ENCODE data around the gene FERMT2.

Gene FERMT2

GRCh38 chr14:52914295-52914694, 36.6 kb downstream of the FERMT2 start:
- TF ChIP-seq Cebpa-rat (IDR thresholded peaks at IDR 0.05), result no peak
- Histone ChIP-seq H3K9ac (no peak overlapping the region), H3K36me3 (no peaks in the 10 kb centered on the region)

GRCh38 chr14:52913271-52913670, 37.6 kb downstream of the FERMT2 start:
- Histone ChIP-seq H3K4me2 (peak overlapping the region in 5 of 11 experiments; percentile 2 to 32 (median 26); a peak in 4 of 22 replicates), H3K4me3 (no peak overlapping the region), H3K36me3 (no peaks in the 10 kb centered on the region), H3K27me3 (no peaks in the 10 kb centered on the region), H3K9ac (no peak overlapping the region), H4K20me1 (no peaks in the 10 kb centered on the region), H3K4me1 (peaks cover 17 to 49% (median 29%) of the 10 kb centered on the region in 10 experiments), H3K9me3 (replicated peaks in 1 of 11) (peaks cover 0 to 8% (median 4%) of the 10 kb centered on the region in 11 experiments; a peak in 6 of 22 replicates), H3K27ac (peak overlapping the region in 2 of 11 experiments; percentile 38 to 60; a peak in 3 of 22 replicates)
- TF ChIP-seq Cebpa-rat (IDR thresholded peaks at IDR 0.05), result no peak

More at GRCh38 chr14:52914295-52914694, 36.6 kb downstream of the FERMT2 start:
- Histone ChIP-seq H3K27ac (no peak overlapping the region), H3K27me3 (no peaks in the 10 kb centered on the region), H3K4me2 (no peak overlapping the region), H4K20me1 (no peaks in the 10 kb centered on the region), H3K4me1 (peaks cover 23 to 59% (median 37%) of the 10 kb centered on the region in 10 experiments), H3K9me3 (replicated peaks in 1 of 11) (peaks cover 0 to 5% (median 0%) of the 10 kb centered on the region in 11 experiments; a peak in 5 of 22 replicates), H3K4me3 (no peak overlapping the region)

- Histone ChIP-seq H4K20me1 (no peaks in the 10 kb centered on the region), H3K27me3 (no peaks in the 10 kb centered on the region), H3K9me3 (replicated peaks in 1 of 11) (peaks cover 0 to 8% (median 4%) of the 10 kb centered on the region in 11 experiments; a peak in 6 of 22 replicates), H3K4me3 (no peak overlapping the region), H3K9ac (peak overlapping the region in 2 of 11 experiments; percentile 20 to 52; a peak in 2 of 22 replicates), H3K4me1 (peaks cover 6 to 35% (median 17%) of the 10 kb centered on the region in 10 experiments), H3K36me3 (no peaks in the 10 kb centered on the region), H3K4me2 (peak overlapping the region in 8 of 11 experiments; percentile 24 to 60 (median 47); a peak in 16 of 22 replicates), H3K27ac (peak overlapping the region in 7 of 11 experiments; percentile 31 to 69 (median 49); a peak in 14 of 22 replicates)
- TF ChIP-seq Cebpa-rat (IDR thresholded peaks at IDR 0.05), result no peak
These were observed 38.9 kb downstream of the FERMT2 start for GRCh38 chr14:52911904-52912303.

GRCh38 chr14:52910572-52910971, 40.3 kb downstream of the FERMT2 start:
- H3K36me3 ChIP-seq, result no peaks in the 10 kb centered on the region
- peak overlapping the region in 1 of 11 experiments; percentile 27; a peak in 1 of 22 replicates for H3K27ac ChIP-seq
- H3K9ac ChIP-seq, result no peak overlapping the region
- H4K20me1 ChIP-seq, result no peaks in the 10 kb centered on the region
- H3K9me3 ChIP-seq (replicated peaks in 1 of 11), result peaks cover 0 to 8% (median 4%) of the 10 kb centered on the region in 11 experiments; a peak in 6 of 22 replicates
- peaks cover 0 to 36% (median 20%) of the 10 kb centered on the region in 10 experiments; a peak in 16 of 20 replicates for H3K4me1 ChIP-seq
- H3K27me3 ChIP-seq, result no peaks in the 10 kb centered on the region
- no peak for TF ChIP-seq Cebpa-rat (IDR thresholded peaks at IDR 0.05)
- no peak overlapping the region for H3K4me3 ChIP-seq
- H3K4me2 ChIP-seq, result no peak overlapping the region

- Histone ChIP-seq H3K27ac (no peak overlapping the region), H4K20me1 (no peaks in the 10 kb centered on the region), H3K9ac (no peak overlapping the region), H3K9me3 (replicated peaks in 1 of 11) (peaks cover 0 to 8% (median 0%) of the 10 kb centered on the region in 11 experiments; a peak in 4 of 22 replicates), H3K4me1 (peaks cover 0 to 42% (median 19%) of the 10 kb centered on the region in 10 experiments; a peak in 16 of 20 replicates), H3K4me3 (no peak overlapping the region), H3K36me3 (no peaks in the 10 kb centered on the region), H3K27me3 (no peaks in the 10 kb centered on the region), H3K4me2 (no peak overlapping the region)
- TF ChIP-seq Cebpa-rat (IDR thresholded peaks at IDR 0.05), result no peak
These were observed 42.9 kb downstream of the FERMT2 start for GRCh38 chr14:52907949-52908348.

- Histone ChIP-seq H3K4me2 (peak overlapping the region in 6 of 11 experiments; percentile 15 to 46 (median 27); a peak in 8 of 22 replicates), H4K20me1 (no peaks in the 10 kb centered on the region), H3K9ac (no peak overlapping the region), H3K27ac (no peak overlapping the region), H3K36me3 (no peaks in the 10 kb centered on the region), H3K4me1 (peaks cover 0 to 24% (median 9%) of the 10 kb centered on the region in 10 experiments; a peak in 8 of 20 replicates), H3K9me3 (replicated peaks in 1 of 11) (peaks cover 0 to 8% (median 0%) of the 10 kb centered on the region in 11 experiments; a peak in 3 of 22 replicates), H3K27me3 (no peaks in the 10 kb centered on the region), H3K4me3 (no peak overlapping the region)
- no peak for TF ChIP-seq Cebpa-rat (IDR thresholded peaks at IDR 0.05)
These were observed 44.7 kb downstream of the FERMT2 start for GRCh38 chr14:52906141-52906601.

GRCh38 chr14:52902971-52903619, 47.8 kb downstream of the FERMT2 start:
- Histone ChIP-seq H3K27ac (no peak overlapping the region), H3K4me2 (peak overlapping the region in 2 of 11 experiments; percentile 7 to 11; a peak in 1 of 22 replicates)

GRCh38 chr14:52901357-52901980, 49.4 kb downstream of the FERMT2 start:
- no peak overlapping the region for H3K9ac ChIP-seq
- H3K27me3 ChIP-seq, result no peaks in the 10 kb centered on the region
- H4K20me1 ChIP-seq, result no peaks in the 10 kb centered on the region
- peaks cover 0 to 21% (median 9%) of the 10 kb centered on the region in 10 experiments; a peak in 10 of 20 replicates for H3K4me1 ChIP-seq
- H3K27ac ChIP-seq, result no peak overlapping the region
- H3K4me2 ChIP-seq, result no peak overlapping the region
- no peaks in the 10 kb centered on the region for H3K9me3 ChIP-seq (replicated peaks in 1 of 11)
- H3K4me3 ChIP-seq, result no peak overlapping the region
- H3K36me3 ChIP-seq, result no peaks in the 10 kb centered on the region
- no peak for TF ChIP-seq Cebpa-rat (IDR thresholded peaks at IDR 0.05)

More at GRCh38 chr14:52902971-52903619, 47.8 kb downstream of the FERMT2 start:
- TF ChIP-seq Cebpa-rat (IDR thresholded peaks at IDR 0.05), result no peak
- Histone ChIP-seq H3K9me3 (replicated peaks in 1 of 11) (no peaks in the 10 kb centered on the region), H3K4me1 (peaks cover 0 to 21% (median 9%) of the 10 kb centered on the region in 10 experiments; a peak in 8 of 20 replicates), H3K36me3 (no peaks in the 10 kb centered on the region), H3K9ac (no peak overlapping the region), H3K4me3 (no peak overlapping the region), H4K20me1 (no peaks in the 10 kb centered on the region), H3K27me3 (no peaks in the 10 kb centered on the region)

- no peaks in the 10 kb centered on the region for H3K36me3 ChIP-seq
- no peaks in the 10 kb centered on the region for H4K20me1 ChIP-seq
- H3K4me2 ChIP-seq, result no peak overlapping the region
- H3K9me3 ChIP-seq (replicated peaks in 1 of 11), result no peaks in the 10 kb centered on the region
- no peak for TF ChIP-seq Cebpa-rat (IDR thresholded peaks at IDR 0.05)
- H3K27me3 ChIP-seq, result no peaks in the 10 kb centered on the region
- peaks cover 0 to 21% (median 10%) of the 10 kb centered on the region in 10 experiments; a peak in 13 of 20 replicates for H3K4me1 ChIP-seq
- H3K9ac ChIP-seq, result no peak overlapping the region
- H3K27ac ChIP-seq, result no peak overlapping the region
- H3K4me3 ChIP-seq, result no peak overlapping the region
These were observed 50.1 kb downstream of the FERMT2 start for GRCh38 chr14:52900731-52901130.
